Neuronal stem cell (in vitro differentiated cells): ENCODE measurements around the gene ARFGAP1.

Source experiments
- DNase-seq: peaks from one replicate; pipeline ENCODE4 v3.0.0-alpha.2; 2013; ENCODE audit warnings: low spot score
- H2AFZ ChIP-seq: one replicate; pipeline ENCODE4 v1.6.1; 2013; ENCODE audit warnings: mild to moderate bottlenecking, low read length, inconsistent platforms
- H2AK5ac ChIP-seq: 2 replicates; pipeline ENCODE4 v1.6.1; 2013; ENCODE audit warnings: low read depth, mild to moderate bottlenecking, inconsistent platforms, low read length, moderate library complexity, mixed read lengths
- H2BK120ac ChIP-seq: 2 replicates; pipeline ENCODE4 v1.6.1; 2013; ENCODE audit warnings: low read depth, mild to moderate bottlenecking, inconsistent platforms, low read length, moderate library complexity, mixed read lengths
- H2BK12ac ChIP-seq: one replicate; pipeline ENCODE4 v1.6.1; 2013; ENCODE audit warnings: low read length, inconsistent platforms
- H2BK15ac ChIP-seq: 2 replicates; pipeline ENCODE4 v1.6.1; 2013; ENCODE audit warnings: mild to moderate bottlenecking, low read length, inconsistent platforms, mixed read lengths
- H2BK5ac ChIP-seq: one replicate; pipeline ENCODE4 v1.6.1; 2013; ENCODE audit warnings: inconsistent platforms, mild to moderate bottlenecking, low read length, moderate library complexity
- H3K14ac ChIP-seq: one replicate; pipeline ENCODE4 v1.6.1; 2013; ENCODE audit warnings: low read length, inconsistent platforms
- H3K18ac ChIP-seq: 2 replicates; pipeline ENCODE4 v1.6.1; 2013; ENCODE audit warnings: low read length, inconsistent platforms
- H3K23ac ChIP-seq: 2 replicates; pipeline ENCODE4 v1.6.1; 2013; ENCODE audit warnings: low read depth, mild to moderate bottlenecking, mixed read lengths, low read length, inconsistent platforms; ENCODE audit not compliant: poor library complexity
- H3K27ac ChIP-seq: replicated peaks from 3 replicates; pipeline ENCODE4 v1.5.1; 2013; ENCODE audit warnings: low read length, inconsistent platforms
- H3K27me3 ChIP-seq, 3 experiments: 2 replicates each; pipeline ENCODE4 v1.6.1; 2013; ENCODE audit warnings: low read length in 3 of 3, mild to moderate bottlenecking in 2 of 3, inconsistent platforms in 1 of 3, low read depth in 1 of 3, mixed read lengths in 1 of 3, moderate library complexity in 1 of 3; ENCODE audit not compliant: control insufficient read depth in 3 of 3, insufficient read depth in 3 of 3
- H3K36me3 ChIP-seq, 2 donors: replicated peaks in 1 of 2; 2 replicates each; pipeline ENCODE4 v1.6.1; 2013; ENCODE audit warnings: low read length in 2 of 2; ENCODE audit not compliant: control insufficient read depth in 2 of 2, insufficient read depth in 2 of 2
- H3K4ac ChIP-seq: 2 replicates; pipeline ENCODE4 v1.6.1; 2013; ENCODE audit warnings: inconsistent platforms, mild to moderate bottlenecking, low read length, moderate library complexity
- H3K4me1 ChIP-seq, 2 donors: 1 replicate in 1 of 2; 2 replicates in 1 of 2; pipeline ENCODE4 v1.6.1; 2013; ENCODE audit warnings: low read length in 2 of 2, low read depth in 1 of 2; ENCODE audit not compliant: control insufficient read depth in 2 of 2, insufficient read depth in 1 of 2
- H3K4me2 ChIP-seq: one replicate; pipeline ENCODE4 v1.6.1; 2013; ENCODE audit warnings: mild to moderate bottlenecking, low read length, inconsistent platforms; ENCODE audit not compliant: insufficient read depth, poor library complexity, severe bottlenecking
- H3K4me3 ChIP-seq, 2 donors: 2 replicates each; pipeline ENCODE4 v1.5.1; 2013; ENCODE audit warnings: low read length in 2 of 2, mild to moderate bottlenecking in 2 of 2, inconsistent platforms in 1 of 2, moderate library complexity in 1 of 2
- H3K79me1 ChIP-seq: one replicate; pipeline ENCODE4 v1.6.1; 2013; ENCODE audit warnings: low read depth, mild to moderate bottlenecking, inconsistent platforms, low read length, moderate library complexity
- H3K9ac ChIP-seq: one replicate; pipeline ENCODE4 v1.6.1; 2013; ENCODE audit warnings: mild to moderate bottlenecking, low read depth, low read length, inconsistent platforms; ENCODE audit not compliant: poor library complexity
- H3K9me3 ChIP-seq, 2 donors: replicated peaks in 1 of 2; 2 replicates each; pipeline versions ENCODE3 to v1.6.1; 2013; ENCODE audit warnings: low read length in 2 of 2, mild to moderate bottlenecking in 2 of 2, inconsistent platforms in 1 of 2, low read depth in 1 of 2, mixed read lengths in 1 of 2, moderate library complexity in 1 of 2; ENCODE audit not compliant: control insufficient read depth in 2 of 2, insufficient read depth in 1 of 2
- H4K8ac ChIP-seq: one replicate; pipeline ENCODE4 v1.6.1; 2013; ENCODE audit warnings: low read depth, mild to moderate bottlenecking, inconsistent platforms, low read length, moderate library complexity
- H4K91ac ChIP-seq: one replicate; pipeline ENCODE4 v1.6.1; 2013; ENCODE audit warnings: low read length, low read depth, mild to moderate bottlenecking, inconsistent platforms; ENCODE audit not compliant: poor library complexity
- WGBS, 2 donors: extraction: QIAGEN DNeasy Blood & Tissue Kit; methylation state at CpG; one replicate each; pipeline ENCODE4 v1.1.7; 2013; ENCODE audit warnings: missing lambda C conversion rate in 2 of 2, mixed read lengths in 1 of 2; ENCODE audit not compliant: insufficient read length in 2 of 2, insufficient replicate concordance in 1 of 2; ENCODE audit errors: extremely low coverage in 2 of 2; 5-methylcytosine and 5-hydroxymethylcytosine counted together

ARFGAP1 gene

DNA sequence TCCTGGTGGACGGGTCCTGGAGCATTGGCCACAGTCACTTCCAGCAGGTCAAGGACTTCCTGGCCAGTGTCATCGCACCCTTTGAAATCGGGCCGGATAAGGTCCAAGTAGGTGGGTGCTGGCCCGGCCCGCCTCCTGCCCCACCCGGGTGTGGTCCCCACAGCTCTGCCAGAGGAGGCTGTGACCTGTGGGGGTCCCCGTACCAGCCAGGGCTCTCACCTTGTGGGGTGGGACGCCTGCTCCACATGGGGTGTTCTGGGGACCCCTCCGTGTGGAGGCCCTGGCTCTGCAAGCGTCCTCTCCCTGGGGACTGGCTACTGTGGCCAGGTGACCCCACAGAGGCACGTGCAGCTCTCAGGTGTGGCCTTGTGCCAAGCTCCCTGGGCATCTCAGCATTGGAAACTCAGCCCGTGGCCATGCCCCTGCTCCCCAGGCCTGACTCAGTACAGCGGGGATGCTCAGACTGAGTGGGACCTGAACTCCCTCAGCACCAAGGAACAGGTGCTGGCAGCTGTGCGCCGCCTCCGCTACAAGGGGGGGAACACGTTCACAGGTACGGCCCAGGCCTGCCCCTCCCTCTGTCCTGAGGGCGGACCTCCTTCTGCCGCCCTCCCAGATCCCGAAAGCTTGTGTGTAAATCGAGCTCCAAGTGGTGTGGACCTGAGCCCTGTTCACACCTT, 35.1 kb downstream of the ARFGAP1 start:
- Histone ChIP-seq H3K4me2 (no peak overlapping the region), H2BK12ac (peak overlapping the region; percentile 97), H3K27me3 (peaks cover 0 to 16% (median 0%) of the 10 kb centered on the region in 3 experiments), H3K27ac (no peak overlapping the region), H2BK15ac (peak overlapping the region; percentile 99), H3K79me1 (no peaks in the 10 kb centered on the region), H2BK5ac (peak overlapping the region; percentile 66), H3K4me3 (no peak overlapping the region), H2AK5ac (peak overlapping the region; percentile 94), H3K14ac (peak overlapping the region; percentile 8), H3K9ac (no peak overlapping the region), H3K9me3 (no peaks in the 10 kb centered on the region), H3K36me3 (no peaks in the 10 kb centered on the region), H3K18ac (peak overlapping the region; percentile 48), H4K91ac (no peak overlapping the region), H2AFZ (no peak overlapping the region), H3K4me1 (peaks cover 1 to 11% of the 10 kb centered on the region in 2 donors), H2BK120ac (no peak overlapping the region), H4K8ac (peak overlapping the region; percentile 65), H3K23ac (peak overlapping the region; percentile 85), H3K4ac (peak overlapping the region; percentile 76)
- no CpG with 5 or more reads among the region's 23 CpGs for WGBS, 2 donors
- DNase-seq = no peak

DNA sequence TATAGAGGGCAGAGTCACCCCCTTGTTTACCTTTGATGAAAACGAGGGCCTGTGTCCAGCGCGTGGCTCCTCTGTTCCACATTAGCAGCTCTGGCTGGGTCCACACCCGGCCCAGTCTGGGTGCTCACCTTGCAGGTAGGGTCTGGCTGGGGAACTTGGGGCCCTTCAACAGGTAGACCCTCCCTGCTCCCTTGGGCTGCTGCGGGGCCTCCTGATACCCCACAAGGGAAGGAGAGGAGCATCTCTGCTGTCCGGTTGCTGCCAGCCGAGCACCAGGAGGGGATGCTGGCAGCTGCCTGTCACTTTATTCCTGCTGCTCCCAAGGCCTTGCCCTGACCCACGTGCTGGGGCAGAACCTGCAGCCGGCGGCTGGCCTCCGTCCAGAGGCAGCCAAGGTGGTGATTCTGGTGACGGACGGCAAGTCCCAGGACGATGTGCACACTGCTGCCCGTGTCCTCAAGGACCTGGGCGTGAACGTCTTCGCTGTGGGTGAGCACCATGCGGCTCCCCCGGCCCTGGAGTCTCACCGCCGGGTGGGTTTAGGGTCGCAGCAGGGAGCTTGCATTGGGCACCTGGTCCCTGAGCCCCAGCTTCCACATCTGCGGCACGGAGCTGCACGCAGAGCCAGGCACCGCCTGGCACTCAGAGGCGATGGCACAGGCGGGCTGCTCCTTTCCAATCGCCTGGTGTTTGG, 35.8 kb downstream of the ARFGAP1 start:
- Histone ChIP-seq H2AFZ (no peak overlapping the region), H3K9ac (peak overlapping the region; percentile 0), H3K36me3 (no peaks in the 10 kb centered on the region), H3K18ac (peak overlapping the region; percentile 48), H3K27me3 (peaks cover 0 to 16% (median 0%) of the 10 kb centered on the region in 3 experiments), H4K91ac (no peak overlapping the region), H3K14ac (peak overlapping the region; percentile 71), H2BK120ac (no peak overlapping the region), H3K23ac (peak overlapping the region; percentile 65), H3K79me1 (no peaks in the 10 kb centered on the region), H3K4me3 (no peak overlapping the region), H3K4ac (peak overlapping the region; percentile 76), H2BK5ac (peak overlapping the region; percentile 83), H3K27ac (no peak overlapping the region), H2BK12ac (peak overlapping the region; percentile 58), H4K8ac (peak overlapping the region; percentile 65), H3K9me3 (no peaks in the 10 kb centered on the region), H2AK5ac (peak overlapping the region; percentile 94), H3K4me1 (peaks cover 1 to 11% of the 10 kb centered on the region in 2 donors), H3K4me2 (no peak overlapping the region), H2BK15ac (peak overlapping the region; percentile 99)
- WGBS, 2 donors = no CpG with 5 or more reads among the region's 30 CpGs
- no peak for DNase-seq

DNA sequence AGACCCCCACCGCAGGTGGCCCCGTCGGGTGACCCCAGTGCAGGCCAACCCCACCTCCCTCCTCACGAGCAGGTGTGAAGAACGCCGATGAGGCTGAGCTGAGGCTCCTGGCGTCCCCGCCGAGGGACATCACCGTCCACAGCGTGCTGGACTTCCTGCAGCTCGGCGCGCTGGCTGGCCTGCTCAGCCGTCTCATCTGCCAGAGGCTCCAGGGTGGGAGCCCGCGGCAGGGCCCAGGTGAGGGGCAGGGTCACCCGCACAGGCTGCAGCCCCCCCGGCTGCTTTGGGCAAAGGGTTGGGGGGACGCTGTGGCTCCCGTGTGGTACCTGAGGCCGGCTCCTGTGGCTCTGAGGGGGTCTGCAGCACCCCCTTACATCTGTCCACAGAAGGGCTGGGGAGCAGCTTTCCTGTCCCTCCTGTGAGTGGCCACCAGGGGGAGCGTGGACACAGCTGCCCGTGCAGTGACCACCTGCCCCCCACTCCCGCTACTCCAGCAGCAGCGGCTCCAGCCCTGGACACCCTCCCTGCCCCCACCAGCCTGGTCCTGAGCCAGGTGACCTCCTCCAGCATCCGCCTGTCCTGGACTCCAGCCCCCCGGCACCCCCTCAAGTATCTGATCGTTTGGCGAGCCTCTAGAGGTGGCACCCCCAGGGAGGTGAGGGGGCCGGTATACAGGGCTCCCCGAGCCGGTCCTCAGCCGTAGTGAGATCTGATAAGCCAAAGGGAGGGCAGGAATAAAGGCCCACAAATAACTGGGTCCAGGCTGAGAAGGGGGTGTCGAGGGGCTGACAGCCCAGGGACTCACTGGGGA, 36.9 kb downstream of the ARFGAP1 start:
- Histone ChIP-seq H4K91ac (no peak overlapping the region), H3K4me1 (peaks cover 1 to 11% of the 10 kb centered on the region in 2 donors), H3K27me3 (peaks cover 0 to 16% (median 0%) of the 10 kb centered on the region in 3 experiments), H3K4me3 (peak overlapping the region in 1 of 2 donors; percentile 38), H3K9ac (peak overlapping the region; percentile 30), H4K8ac (no peak overlapping the region), H2BK15ac (peak overlapping the region; percentile 99), H3K27ac (no peak overlapping the region), H3K18ac (peak overlapping the region; percentile 87), H2AFZ (peak overlapping the region; percentile 77), H3K79me1 (no peaks in the 10 kb centered on the region), H3K36me3 (no peaks in the 10 kb centered on the region), H2AK5ac (peak overlapping the region; percentile 97), H3K9me3 (no peaks in the 10 kb centered on the region), H2BK5ac (peak overlapping the region; percentile 83), H3K4ac (peak overlapping the region; percentile 67), H2BK120ac (no peak overlapping the region), H3K23ac (peak overlapping the region; percentile 80), H3K4me2 (peak overlapping the region; percentile 23), H3K14ac (no peak overlapping the region), H2BK12ac (peak overlapping the region; percentile 78)
- WGBS, 2 donors = no CpG with 5 or more reads among the region's 35 CpGs
- peak; percentile 64 for DNase-seq
